Osteoblast (primary cell): ENCODE measurements around the gene TPP2. TPM values are rescaled to one million over a fixed set of nuclear protein-coding genes. Genes with fewer than 3 reads are reported as not detected.

ENCODE experiments used
- DNase-seq: peaks from one replicate; pipeline ENCODE4 v3.0.0; 2011; ENCODE audit warnings: low spot score, mixed read lengths; ENCODE audit not compliant: insufficient read length; ENCODE audit errors: missing footprints
- H2AFZ ChIP-seq: 2 replicates; pipeline ENCODE4 v1.6.0; 2011; ENCODE audit warnings: mild to moderate bottlenecking, low read length
- H3K27ac ChIP-seq: 2 replicates; pipeline ENCODE4 v1.5.1; 2011; ENCODE audit warnings: mild to moderate bottlenecking, low read depth, low read length, moderate library complexity
- H3K27me3 ChIP-seq: 2 replicates; pipeline ENCODE4 v1.6.0; 2012; ENCODE audit warnings: mild to moderate bottlenecking, control low read depth, inconsistent platforms, low read length, moderate library complexity; ENCODE audit not compliant: insufficient read depth
- H3K36me3 ChIP-seq: 2 replicates; pipeline ENCODE4 v1.5.1; 2011; ENCODE audit warnings: mild to moderate bottlenecking, low read length, control low read depth, moderate library complexity; ENCODE audit not compliant: insufficient read depth
- H3K4me1 ChIP-seq: 2 replicates; pipeline ENCODE4 v1.5.1; 2011; ENCODE audit warnings: mild to moderate bottlenecking, low read length, control low read depth, moderate library complexity; ENCODE audit not compliant: insufficient read depth
- H3K4me2 ChIP-seq: 2 replicates; pipeline ENCODE4 v1.6.0; 2011; ENCODE audit warnings: mild to moderate bottlenecking, low read length; ENCODE audit not compliant: insufficient read depth
- H3K4me3 ChIP-seq: fragments of 200-600 bp; sonication (generic); 3 replicates; pipeline ENCODE4 v1.5.1; 2012; ENCODE audit warnings: mild to moderate bottlenecking, low read length, inconsistent platforms; ENCODE audit not compliant: insufficient read depth
- H3K79me2 ChIP-seq: 2 replicates; pipeline ENCODE4 v1.6.0; 2012; ENCODE audit warnings: mild to moderate bottlenecking, low read length, control low read depth, inconsistent platforms; ENCODE audit not compliant: insufficient read depth
- H3K9me3 ChIP-seq: 2 replicates; pipeline ENCODE4 v1.5.1; 2011; ENCODE audit warnings: low read depth, low read length, control low read depth
- H4K20me1 ChIP-seq: 2 replicates; pipeline ENCODE4 v1.6.0; 2012; ENCODE audit warnings: mild to moderate bottlenecking, low read length, control low read depth; ENCODE audit not compliant: insufficient read depth
- total RNA-seq: library from RNA; depleted of rRNA; stranded (reverse); fragments of >200 nt; gene quantifications from 2 replicates; pipeline ENCODE4 v1.2.3, GENCODE V29; 2012
- TF ChIP-seq, protein P1 (sequence below): IDR thresholded peaks from 2 replicates; pipeline ENCODE4 v1.5.1; 2011; ENCODE audit warnings: mild to moderate bottlenecking, low read depth, low read length, moderate library complexity; ENCODE audit errors: extremely low read depth

Gene TPP2
- total RNA-seq, 1 donor, result 57.5 TPM

- Histone ChIP-seq H3K27me3 (peaks cover 37% of the 10 kb centered on the region), H3K27ac (no peak overlapping the region), H3K9me3 (no peaks in the 10 kb centered on the region), H3K36me3 (no peaks in the 10 kb centered on the region), H4K20me1 (no peaks in the 10 kb centered on the region), H3K4me1 (no peaks in the 10 kb centered on the region), H3K4me3 (no peak overlapping the region), H2AFZ (no peak overlapping the region), H3K79me2 (no peaks in the 10 kb centered on the region), H3K4me2 (no peak overlapping the region)
- peak; percentile 46 for DNase-seq
- TF ChIP-seq, protein P1, sequence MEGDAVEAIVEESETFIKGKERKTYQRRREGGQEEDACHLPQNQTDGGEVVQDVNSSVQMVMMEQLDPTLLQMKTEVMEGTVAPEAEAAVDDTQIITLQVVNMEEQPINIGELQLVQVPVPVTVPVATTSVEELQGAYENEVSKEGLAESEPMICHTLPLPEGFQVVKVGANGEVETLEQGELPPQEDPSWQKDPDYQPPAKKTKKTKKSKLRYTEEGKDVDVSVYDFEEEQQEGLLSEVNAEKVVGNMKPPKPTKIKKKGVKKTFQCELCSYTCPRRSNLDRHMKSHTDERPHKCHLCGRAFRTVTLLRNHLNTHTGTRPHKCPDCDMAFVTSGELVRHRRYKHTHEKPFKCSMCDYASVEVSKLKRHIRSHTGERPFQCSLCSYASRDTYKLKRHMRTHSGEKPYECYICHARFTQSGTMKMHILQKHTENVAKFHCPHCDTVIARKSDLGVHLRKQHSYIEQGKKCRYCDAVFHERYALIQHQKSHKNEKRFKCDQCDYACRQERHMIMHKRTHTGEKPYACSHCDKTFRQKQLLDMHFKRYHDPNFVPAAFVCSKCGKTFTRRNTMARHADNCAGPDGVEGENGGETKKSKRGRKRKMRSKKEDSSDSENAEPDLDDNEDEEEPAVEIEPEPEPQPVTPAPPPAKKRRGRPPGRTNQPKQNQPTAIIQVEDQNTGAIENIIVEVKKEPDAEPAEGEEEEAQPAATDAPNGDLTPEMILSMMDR, result no peak
These were observed 95.7 kb downstream of the TPP2 start for GRCh38 chr13:102692491-102692826.

GRCh38 chr13:102693250-102693649 is 96.5 kb downstream of the TPP2 start:
- Histone ChIP-seq H3K36me3 (no peaks in the 10 kb centered on the region), H3K4me2 (no peak overlapping the region), H3K27me3 (peaks cover 37% of the 10 kb centered on the region), H3K9me3 (no peaks in the 10 kb centered on the region), H2AFZ (no peak overlapping the region), H3K79me2 (no peaks in the 10 kb centered on the region), H3K27ac (no peak overlapping the region), H4K20me1 (no peaks in the 10 kb centered on the region), H3K4me1 (no peaks in the 10 kb centered on the region), H3K4me3 (no peak overlapping the region)
- DNase-seq, result no peak
- TF ChIP-seq, protein P1, result no peak

DNA sequence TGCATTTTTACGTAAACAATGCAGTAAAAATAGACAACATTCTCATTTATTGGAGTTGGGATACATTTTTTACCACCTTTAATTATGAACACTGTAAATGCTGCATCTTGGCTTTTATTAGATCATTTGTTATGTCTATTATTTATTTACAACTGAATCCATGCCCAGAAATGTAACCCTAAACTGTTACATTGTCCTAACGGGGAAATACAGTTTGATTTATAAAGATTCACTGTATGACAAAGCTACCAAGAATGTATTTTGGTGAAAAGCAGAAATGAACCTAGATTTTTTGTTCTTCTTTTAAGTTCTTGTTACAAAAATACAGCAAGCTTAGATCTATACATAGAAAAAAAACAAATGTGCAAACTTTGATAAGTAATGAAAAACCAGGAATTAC is 97.0 kb downstream of the TPP2 start:
- Histone ChIP-seq H3K27ac (no peak overlapping the region), H2AFZ (no peak overlapping the region), H3K36me3 (no peaks in the 10 kb centered on the region), H3K4me2 (no peak overlapping the region), H3K9me3 (no peaks in the 10 kb centered on the region), H4K20me1 (no peaks in the 10 kb centered on the region), H3K4me3 (no peak overlapping the region), H3K79me2 (no peaks in the 10 kb centered on the region), H3K4me1 (no peaks in the 10 kb centered on the region), H3K27me3 (peaks cover 37% of the 10 kb centered on the region)
- DNase-seq, result peak; percentile 0
- TF ChIP-seq, protein P1, result no peak

DNA sequence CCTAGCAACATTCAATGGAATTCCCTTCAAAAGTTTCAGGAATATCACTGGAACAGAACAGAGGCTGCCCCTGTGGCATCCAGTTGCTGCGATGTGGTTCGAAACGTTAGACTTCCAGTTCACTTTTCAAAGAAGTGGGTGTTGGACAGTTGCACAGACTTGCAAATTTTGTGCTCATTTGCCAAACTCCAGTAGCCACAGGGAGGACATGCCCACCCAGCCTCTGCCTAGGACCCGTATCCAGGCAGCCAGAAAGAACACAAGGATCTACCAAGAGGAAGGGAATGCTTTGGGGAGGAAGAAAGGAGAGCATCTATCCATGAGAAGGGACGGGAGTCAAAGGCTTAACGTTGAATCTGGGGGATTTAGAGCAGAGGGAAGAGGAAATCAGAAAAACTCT is 98.2 kb downstream of the TPP2 start, which contains the start of gene METTL21C:
METTL21C (minus strand) TSS at position 108 of the 400 bp plus-strand sequence. CDS start 546 bp downstream, outside the sequence.
- Histone ChIP-seq H3K4me3 (no peak within 1 kb of the TSS), H3K36me3 (no peaks in the 10 kb centered on the region), H3K4me2 (no peak within 1 kb of the TSS), H3K27ac (no peak within 1 kb of the TSS), H3K27me3 (peaks cover 34% of the 10 kb centered on the region), H3K9me3 (no peaks in the 10 kb centered on the region), H3K79me2 (no peaks in the 10 kb centered on the region), H4K20me1 (no peaks in the 10 kb centered on the region), H3K4me1 (peaks cover under 1% of the 10 kb centered on the region), H2AFZ (no peak within 1 kb of the TSS)
- TF ChIP-seq, protein P1, result no peak
- peak; percentile 5 for DNase-seq
